Peyer's patch (tissue), 4 donors: ENCODE data around the gene PRDX5.

Experiments used
- POLR2A ChIP-seq, 2 donors: fragments of 450-650 bp; IDR thresholded peaks; one replicate each; pipeline ENCODE4 v1.5.1; 2017; ENCODE audit warnings: antibody characterized with exemption in 2 of 2, mild to moderate bottlenecking in 2 of 2, moderate library complexity in 2 of 2
- TF ChIP-seq, protein P1 (sequence below), 6 experiments: fragments of 450-650 bp in 4 of 6; fragments of 200-600 bp in 2 of 6; sonication (generic) in 1 of 6; IDR thresholded peaks; one replicate each; pipeline ENCODE4 v1.5.1; 2017 to 2019; ENCODE audit warnings: antibody characterized with exemption in 6 of 6, mild to moderate bottlenecking in 3 of 6, moderate library complexity in 1 of 6

DNA sequence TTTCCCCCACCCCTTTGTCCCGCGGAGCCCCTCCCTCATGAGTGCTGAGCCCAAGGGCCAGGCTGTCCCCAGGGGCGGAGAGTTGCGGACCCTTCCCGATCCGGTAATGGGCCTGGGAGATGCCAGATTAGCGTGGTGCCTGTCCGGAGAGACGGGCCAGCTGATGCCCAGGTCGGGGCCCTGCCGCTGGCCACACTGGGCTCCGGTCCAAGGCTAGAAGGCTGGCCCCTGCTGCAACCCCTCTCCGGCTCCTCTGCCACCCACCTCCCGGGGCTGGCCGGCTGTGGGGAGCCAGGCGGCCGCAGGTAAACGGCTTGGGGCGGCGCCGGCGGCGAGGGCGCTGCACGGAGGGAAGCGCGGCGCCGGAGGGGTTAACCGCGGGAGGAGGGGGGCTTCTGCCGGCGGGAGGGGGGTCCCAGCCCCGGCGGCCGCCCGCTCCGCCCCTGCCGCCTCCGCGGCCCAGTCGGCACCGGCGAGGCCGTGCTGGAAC is 26.6 kb upstream of the PRDX5 start, which contains the start of gene KCNK4:
- TF ChIP-seq, protein P1, sequence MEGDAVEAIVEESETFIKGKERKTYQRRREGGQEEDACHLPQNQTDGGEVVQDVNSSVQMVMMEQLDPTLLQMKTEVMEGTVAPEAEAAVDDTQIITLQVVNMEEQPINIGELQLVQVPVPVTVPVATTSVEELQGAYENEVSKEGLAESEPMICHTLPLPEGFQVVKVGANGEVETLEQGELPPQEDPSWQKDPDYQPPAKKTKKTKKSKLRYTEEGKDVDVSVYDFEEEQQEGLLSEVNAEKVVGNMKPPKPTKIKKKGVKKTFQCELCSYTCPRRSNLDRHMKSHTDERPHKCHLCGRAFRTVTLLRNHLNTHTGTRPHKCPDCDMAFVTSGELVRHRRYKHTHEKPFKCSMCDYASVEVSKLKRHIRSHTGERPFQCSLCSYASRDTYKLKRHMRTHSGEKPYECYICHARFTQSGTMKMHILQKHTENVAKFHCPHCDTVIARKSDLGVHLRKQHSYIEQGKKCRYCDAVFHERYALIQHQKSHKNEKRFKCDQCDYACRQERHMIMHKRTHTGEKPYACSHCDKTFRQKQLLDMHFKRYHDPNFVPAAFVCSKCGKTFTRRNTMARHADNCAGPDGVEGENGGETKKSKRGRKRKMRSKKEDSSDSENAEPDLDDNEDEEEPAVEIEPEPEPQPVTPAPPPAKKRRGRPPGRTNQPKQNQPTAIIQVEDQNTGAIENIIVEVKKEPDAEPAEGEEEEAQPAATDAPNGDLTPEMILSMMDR (IDR thresholded peaks at IDR 0.05): no peak
- TF ChIP-seq POLR2A (IDR thresholded peaks at IDR 0.05): no peak
